ENCODE data around the gene SECISBP2L. TPM values are rescaled to one million over a fixed set of nuclear protein-coding genes. Genes with fewer than 3 reads are reported as not detected.

The SECISBP2L gene
- total RNA-seq, 1 experiment from 2014 or later = 40.5 TPM

- H3K9me3 ChIP-seq (ENCODE audit: control insufficient read depth, insufficient read depth, low read depth, low read length) = no peaks in the 10 kb centered on the region
- no peaks in the 10 kb centered on the region for H3K27me3 ChIP-seq (ENCODE audit: control insufficient read depth, insufficient read depth, low read length)
- no peak for TF ChIP-seq POLR2AphosphoS5 (IDR thresholded peaks at IDR 0.05; ENCODE audit: low read depth, low read length)
- TF ChIP-seq, protein P1, sequence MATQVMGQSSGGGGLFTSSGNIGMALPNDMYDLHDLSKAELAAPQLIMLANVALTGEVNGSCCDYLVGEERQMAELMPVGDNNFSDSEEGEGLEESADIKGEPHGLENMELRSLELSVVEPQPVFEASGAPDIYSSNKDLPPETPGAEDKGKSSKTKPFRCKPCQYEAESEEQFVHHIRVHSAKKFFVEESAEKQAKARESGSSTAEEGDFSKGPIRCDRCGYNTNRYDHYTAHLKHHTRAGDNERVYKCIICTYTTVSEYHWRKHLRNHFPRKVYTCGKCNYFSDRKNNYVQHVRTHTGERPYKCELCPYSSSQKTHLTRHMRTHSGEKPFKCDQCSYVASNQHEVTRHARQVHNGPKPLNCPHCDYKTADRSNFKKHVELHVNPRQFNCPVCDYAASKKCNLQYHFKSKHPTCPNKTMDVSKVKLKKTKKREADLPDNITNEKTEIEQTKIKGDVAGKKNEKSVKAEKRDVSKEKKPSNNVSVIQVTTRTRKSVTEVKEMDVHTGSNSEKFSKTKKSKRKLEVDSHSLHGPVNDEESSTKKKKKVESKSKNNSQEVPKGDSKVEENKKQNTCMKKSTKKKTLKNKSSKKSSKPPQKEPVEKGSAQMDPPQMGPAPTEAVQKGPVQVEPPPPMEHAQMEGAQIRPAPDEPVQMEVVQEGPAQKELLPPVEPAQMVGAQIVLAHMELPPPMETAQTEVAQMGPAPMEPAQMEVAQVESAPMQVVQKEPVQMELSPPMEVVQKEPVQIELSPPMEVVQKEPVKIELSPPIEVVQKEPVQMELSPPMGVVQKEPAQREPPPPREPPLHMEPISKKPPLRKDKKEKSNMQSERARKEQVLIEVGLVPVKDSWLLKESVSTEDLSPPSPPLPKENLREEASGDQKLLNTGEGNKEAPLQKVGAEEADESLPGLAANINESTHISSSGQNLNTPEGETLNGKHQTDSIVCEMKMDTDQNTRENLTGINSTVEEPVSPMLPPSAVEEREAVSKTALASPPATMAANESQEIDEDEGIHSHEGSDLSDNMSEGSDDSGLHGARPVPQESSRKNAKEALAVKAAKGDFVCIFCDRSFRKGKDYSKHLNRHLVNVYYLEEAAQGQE (IDR thresholded peaks at IDR 0.05; ENCODE audit: insufficient read depth in 1 of 2, low read depth in 2 of 2, low read length in 1 of 2) = no peak
- TF ChIP-seq TCF7L2 (IDR thresholded peaks at IDR 0.05; ENCODE audit: low read depth, low read length) = no peak
- ChIA-PET POLR2A (no interaction called here), CTCF (no interaction called here)
- no peaks in the 10 kb centered on the region for H3K4me1 ChIP-seq (ENCODE audit: control insufficient read depth, insufficient read depth, low read length)
- H3K4me3 ChIP-seq (ENCODE audit: low read depth in 2 of 2, low read length in 2 of 2) = no peak overlapping the region
- in situ Hi-C loops (cut with HindIII; ENCODE audit: low pct_unique_long_range_greater_than_20kb, low sequenced_read_pairs) = no loop called here
- intact Hi-C loops (cut with micrococcal nuclease; ENCODE audit: unreplicated experiment) = no loop called here
- ATAC-seq = no peak
- BruUV-seq (replicated peaks) = no TSS peak
- H3K36me3 ChIP-seq (ENCODE audit: control insufficient read depth, insufficient read depth, low read length) = 0 out of 2 replicates have a peak, but pooled peaks cover 3% of the 10 kb centered on the region
- no peak for DNase-seq (ENCODE audit: low read depth, low spot score)
- H3K27ac ChIP-seq (ENCODE audit: low read length) = no peak overlapping the region
These were observed 19.5 kb downstream of the SECISBP2L start for GRCh38 chr15:49026700-49027099.

DNA sequence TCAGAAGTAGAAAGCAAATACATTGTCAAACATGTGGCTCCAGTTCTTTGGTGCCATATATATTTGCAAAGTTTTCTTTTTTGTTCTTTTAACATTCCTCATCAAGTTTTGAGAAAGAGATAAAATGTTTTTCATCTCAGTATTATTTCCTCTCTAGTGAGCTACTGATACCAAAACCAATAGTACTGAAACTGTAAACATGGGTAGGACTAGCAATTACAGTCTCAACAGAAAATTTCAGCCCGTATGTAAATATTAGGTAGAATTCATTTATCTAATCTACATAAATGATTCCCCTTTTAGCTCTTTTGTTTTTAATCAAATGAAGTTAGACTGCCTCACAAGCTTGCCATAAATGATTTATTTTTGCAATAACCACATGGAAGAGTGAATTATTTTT is 21.4 kb downstream of the SECISBP2L start:
- no peaks in the 10 kb centered on the region for H3K9me3 ChIP-seq (ENCODE audit: control insufficient read depth, insufficient read depth, low read depth, low read length)
- intact Hi-C loops (cut with micrococcal nuclease; ENCODE audit: unreplicated experiment) = no loop called here
- H3K4me1 ChIP-seq (ENCODE audit: control insufficient read depth, insufficient read depth, low read length) = no peaks in the 10 kb centered on the region
- no peak overlapping the region for H3K27ac ChIP-seq (ENCODE audit: low read length)
- ChIA-PET POLR2A (no interaction called here), CTCF (no interaction called here)
- DNase-seq (ENCODE audit: low read depth, low spot score) = no peak
- BruUV-seq (replicated peaks) = no TSS peak
- H3K27me3 ChIP-seq (ENCODE audit: control insufficient read depth, insufficient read depth, low read length) = no peaks in the 10 kb centered on the region
- TF ChIP-seq, protein P1 (IDR thresholded peaks at IDR 0.05; ENCODE audit: insufficient read depth in 1 of 2, low read depth in 2 of 2, low read length in 1 of 2) = no peak
- TF ChIP-seq TCF7L2 (IDR thresholded peaks at IDR 0.05; ENCODE audit: low read depth, low read length) (no peak), CTCF (IDR thresholded peaks at IDR 0.05) (no peak), SIN3A (IDR thresholded peaks at IDR 0.05; ENCODE audit: borderline replicate concordance, insufficient read depth, low read depth, low read length) (no peak), POLR2AphosphoS5 (IDR thresholded peaks at IDR 0.05; ENCODE audit: low read depth, low read length) (no peak)
- 0 out of 2 replicates have a peak, but pooled peaks cover 3% of the 10 kb centered on the region for H3K36me3 ChIP-seq (ENCODE audit: control insufficient read depth, insufficient read depth, low read length)
- ATAC-seq = no peak
- no peak overlapping the region for H3K4me3 ChIP-seq (ENCODE audit: low read depth in 2 of 2, low read length in 2 of 2)
- in situ Hi-C loops (cut with HindIII; ENCODE audit: low pct_unique_long_range_greater_than_20kb, low sequenced_read_pairs) = no loop called here
